HG03060 (cell line): ENCODE results near the gene IGSF21.

Experiments used
- ATAC-seq: cut with Tn5 transposase; IDR thresholded peaks from one replicate; pipeline ENCODE4 v1.9.1; 2021; ENCODE audit warnings: low read depth, moderate number of reproducible peaks; ENCODE audit not compliant: unreplicated experiment

Gene IGSF21

DNA sequence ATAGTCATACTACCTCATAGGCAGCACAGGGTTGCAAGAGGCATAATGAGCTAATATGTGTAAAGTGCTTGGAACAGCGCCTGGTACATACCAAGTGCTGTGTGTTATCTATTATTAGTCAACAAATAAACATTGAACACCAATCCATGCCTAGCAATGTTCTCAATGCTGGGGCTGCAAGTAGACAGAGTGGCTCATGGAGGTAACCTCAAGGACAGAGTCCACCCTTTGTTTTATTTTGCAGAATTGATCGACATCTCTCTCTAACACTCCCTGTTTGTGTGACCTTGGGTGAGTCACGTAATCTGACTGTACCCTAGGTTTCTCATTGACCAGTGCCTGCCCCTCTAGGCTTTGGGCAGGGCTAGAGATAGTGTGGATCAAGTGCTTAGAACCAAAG, 209.2 kb downstream of the IGSF21 start:
- no peak for ATAC-seq

DNA sequence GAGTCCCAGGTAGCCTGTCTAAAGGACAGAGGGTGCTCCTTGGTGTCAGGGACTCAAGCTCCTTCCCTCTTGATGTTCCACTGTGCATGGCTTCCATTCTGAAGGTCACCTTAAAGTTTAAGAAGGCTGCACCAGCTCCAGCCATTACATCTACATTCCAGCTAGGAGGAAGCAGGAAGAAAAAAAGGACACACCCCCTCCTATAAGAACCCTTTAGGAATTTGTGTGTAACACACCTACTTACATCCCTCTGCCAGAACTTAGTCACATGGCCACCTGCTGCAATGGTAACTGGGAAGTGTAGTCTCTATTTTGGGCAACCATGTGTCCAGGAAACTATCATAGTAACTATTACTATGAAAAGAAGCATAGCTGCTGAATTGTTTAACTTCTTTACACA, 211.5 kb downstream of the IGSF21 start:
- ATAC-seq, result no peak

DNA sequence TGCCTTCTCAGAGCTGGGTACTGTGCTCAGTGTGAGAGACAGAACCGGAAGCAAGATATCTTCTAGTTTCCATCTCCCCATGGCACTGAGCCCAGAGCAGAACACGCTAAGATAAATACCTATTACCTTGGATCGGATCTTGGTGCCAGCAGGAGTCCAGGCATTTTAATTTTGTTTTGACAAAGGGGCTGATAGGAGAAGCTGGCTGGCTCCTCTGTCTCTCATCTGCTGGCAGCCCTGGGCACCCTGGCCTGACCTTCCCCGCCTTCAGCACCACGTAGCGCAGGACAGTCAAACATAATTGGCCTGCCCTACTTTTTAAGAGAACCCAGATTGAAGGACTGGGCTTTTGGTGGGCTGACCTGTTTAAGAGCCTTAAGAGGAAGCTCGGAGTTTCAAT, 212.5 kb downstream of the IGSF21 start:
- no peak for ATAC-seq

DNA sequence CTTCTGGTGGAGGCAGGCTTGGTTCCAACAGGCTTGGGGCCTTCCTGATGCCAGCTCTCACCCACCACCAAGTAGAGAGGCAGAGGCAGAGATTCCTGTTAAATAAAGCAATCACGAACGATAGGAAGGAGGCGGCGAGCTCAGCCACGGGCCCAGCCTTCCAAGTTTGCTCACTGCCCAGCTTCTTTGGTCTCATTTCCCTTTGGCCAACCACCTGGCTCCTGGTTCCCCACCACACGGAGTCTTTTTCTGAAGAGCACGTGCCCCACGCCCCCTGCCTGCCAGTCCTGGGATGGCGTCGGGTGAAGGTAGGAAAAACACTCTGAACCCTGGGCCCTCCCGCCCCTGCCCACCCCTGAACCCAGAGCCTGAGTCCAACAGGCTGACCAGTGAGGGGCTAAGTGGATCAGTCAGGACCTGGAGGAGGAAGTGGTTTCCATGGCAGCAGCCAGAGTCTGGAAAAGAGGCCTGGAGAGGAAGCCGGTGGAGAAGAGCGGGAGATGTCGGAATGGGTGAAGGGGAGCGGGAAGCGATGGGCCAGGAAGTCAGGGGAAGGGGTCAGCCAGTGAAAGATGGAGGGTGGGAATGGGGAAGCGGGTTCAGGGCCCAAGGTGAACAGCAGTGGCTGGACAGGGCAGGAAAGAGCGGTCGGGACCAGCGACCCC, 214.9 kb downstream of the IGSF21 start:
- no peak for ATAC-seq

DNA sequence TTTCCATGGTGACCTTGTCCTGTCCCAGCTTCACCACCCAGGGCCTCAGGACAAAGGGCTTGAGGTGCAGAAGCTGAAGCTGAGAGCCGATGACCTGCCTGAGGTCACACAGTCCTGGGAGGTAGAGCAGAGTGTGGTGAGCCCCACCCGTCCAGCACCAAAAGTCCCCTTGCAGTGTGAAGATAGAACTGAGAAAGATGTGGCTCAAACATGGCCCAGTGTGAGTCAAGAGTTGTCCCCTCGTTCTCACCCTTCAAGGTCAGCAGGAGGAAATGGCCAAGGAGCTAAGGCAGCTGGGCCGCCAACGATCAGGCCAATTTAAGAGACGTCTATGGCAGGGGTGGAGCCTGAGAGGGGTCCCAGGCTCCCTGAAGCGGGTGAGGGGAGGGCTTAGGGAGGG, 215.7 kb downstream of the IGSF21 start:
- no peak for ATAC-seq

DNA sequence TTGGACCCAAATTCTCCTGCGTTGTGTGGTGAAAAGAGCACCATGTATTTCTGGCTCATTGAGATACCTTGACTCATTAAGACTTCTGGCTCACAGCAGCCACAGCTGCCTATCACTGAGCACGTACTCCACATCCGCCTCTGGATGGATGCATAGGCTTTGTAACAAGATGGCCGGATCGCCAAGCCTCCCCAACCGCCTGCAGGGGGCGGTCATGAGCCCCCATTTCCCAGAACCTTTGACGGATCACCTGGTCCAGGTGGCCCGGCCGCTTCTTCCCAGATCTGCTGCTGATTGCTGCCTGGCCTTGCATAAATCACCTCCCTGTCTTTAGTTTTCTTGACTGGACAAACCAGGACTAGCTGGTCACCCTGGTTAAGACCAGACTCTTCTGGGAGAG, 216.6 kb downstream of the IGSF21 start:
- no peak for ATAC-seq

DNA sequence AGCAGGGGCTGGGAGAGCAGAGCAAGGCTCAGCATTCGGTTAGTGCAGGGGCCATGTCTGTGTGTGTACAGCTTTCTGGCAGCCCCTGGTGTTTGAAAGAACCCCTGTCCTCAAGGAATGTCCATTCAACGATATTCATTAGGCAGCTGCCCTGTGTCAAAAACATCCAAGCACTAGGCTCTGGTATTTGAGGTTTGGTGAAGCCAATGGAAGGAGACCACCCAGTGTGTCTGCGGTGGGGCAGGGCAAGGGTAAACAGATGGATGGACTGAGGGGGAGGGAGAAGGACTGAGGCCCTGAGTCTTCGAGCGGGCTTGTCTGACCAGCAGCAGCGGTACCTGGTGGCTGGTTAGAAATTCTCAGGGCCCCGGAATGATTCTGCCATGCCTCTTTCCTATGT, 217.5 kb downstream of the IGSF21 start:
- no peak for ATAC-seq

DNA sequence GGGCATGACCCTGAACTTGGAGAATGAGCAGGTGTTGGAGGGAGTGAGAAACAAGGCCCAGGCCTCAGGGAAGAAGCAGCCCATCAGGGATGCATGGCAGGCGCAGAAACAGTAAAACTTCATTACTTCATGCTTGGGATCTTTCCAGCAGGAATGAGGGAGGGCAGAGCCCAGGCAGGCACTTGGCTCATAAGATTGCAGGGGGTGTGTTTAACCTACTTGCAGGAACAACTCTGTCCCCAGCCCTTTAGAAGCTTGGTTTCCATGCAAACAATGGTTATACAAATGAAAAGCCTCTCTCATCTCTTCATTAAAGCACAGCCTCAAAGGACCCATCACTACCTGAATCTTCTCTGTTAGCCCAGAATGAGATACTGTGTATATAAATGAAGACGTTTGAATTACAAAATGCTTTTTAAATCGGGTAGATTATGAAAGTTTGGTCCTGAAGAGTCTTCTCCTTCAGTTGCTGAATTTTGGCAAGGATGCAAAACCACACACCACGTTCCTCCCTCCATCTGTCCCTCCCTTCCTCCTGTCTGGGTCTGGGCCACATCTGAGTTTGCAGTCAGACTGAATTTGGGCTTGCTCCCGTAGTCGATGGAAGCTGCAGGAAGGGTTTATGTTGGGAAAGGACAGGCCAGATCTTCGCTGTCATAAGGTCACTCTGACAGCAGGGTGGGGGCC, 218.8 kb downstream of the IGSF21 start:
- no peak for ATAC-seq

DNA sequence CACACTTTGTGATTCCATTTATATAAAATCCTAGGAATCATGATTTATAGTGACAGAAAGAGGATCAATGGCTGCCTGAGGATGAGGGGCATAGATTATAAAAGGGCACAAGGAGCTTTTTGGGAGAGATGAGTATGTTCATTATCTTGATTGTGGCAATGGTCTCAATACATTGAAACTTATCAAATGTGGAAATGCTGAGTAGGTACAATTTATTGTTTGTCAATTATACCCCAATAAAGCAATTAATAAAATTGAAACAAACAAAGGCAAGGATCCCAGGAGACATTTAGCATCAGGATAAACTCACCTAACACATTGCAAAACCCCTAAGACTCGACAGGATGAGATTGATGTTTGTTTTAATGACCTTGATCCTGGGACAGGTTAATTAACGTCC, 220.1 kb downstream of the IGSF21 start:
- ATAC-seq, result no peak

DNA sequence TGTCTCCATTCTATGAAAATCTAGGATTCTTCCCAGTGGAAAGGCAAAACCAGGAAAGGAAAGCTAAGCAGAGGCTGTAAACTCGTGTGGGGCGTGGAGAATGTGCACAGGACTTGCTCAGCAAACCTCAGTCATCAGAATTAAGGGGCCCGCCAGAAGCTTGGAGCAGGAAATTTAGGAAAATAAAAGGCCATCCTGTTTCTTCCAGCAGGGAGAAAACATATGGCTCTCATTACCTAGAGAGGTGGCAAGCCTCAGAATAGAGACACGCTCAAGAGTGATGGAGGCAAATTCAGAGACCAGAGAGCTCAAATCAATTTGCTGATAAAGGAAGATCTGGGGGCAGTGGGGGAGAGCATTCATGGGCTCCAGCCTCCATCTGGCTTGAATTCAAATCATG, 221.2 kb downstream of the IGSF21 start:
- ATAC-seq, result no peak

DNA sequence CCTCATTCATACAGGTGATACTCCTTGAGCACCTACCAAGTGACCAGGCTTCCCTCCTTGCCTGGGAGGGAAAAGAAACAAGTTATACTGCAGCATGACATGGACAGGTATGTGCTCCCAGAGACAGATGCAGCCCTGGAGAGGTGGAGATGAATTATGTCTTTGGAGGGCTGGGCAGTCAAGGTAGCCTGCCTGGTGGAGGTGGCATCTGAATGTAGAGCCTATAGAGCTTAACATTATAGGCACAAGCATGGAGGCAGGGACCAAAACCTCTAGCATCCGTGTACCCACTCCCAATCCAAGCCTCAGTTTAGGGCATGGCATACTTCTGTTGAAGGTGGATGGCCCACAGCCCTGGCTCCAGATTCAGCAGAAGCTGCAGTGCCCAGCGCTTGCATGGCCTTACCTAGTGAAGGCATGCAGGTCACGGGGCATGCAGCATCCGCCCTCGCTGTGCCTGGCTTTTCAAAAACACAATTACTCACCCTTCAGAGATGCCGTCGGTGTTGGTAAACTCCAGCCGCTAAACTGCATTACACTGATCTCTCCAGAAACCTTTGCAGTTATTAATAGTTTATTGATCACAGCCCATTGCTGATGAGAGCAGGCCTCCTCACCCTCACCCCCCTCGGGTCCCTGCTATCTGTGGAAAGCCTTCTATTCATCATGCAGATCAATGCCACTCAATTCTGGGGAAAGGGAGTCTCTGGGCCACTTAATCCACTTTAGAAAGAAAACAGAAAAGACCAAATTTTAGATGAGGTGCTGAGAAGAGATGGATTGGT, 222.1 kb downstream of the IGSF21 start:
- ATAC-seq, result no peak

DNA sequence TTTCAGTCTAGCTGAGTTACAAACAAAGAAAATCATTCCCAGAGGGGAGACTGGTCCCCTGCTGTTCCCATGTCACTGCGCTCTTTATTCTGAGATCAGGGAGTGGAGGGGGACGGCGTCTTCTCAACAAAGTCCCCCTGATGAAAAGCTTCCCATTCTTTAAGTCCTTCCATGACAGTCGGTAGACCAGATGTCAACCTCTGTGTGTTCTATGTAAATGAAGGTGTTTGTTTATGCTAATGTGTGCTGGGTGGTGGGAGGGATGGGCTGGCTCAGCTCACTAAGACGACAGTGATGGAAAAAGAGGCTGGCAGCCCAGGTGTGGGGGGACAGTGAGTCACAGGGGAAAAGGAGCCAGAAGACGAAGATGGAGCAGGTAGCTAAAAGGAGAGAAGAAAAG, 225.0 kb downstream of the IGSF21 start:
- no peak for ATAC-seq

DNA sequence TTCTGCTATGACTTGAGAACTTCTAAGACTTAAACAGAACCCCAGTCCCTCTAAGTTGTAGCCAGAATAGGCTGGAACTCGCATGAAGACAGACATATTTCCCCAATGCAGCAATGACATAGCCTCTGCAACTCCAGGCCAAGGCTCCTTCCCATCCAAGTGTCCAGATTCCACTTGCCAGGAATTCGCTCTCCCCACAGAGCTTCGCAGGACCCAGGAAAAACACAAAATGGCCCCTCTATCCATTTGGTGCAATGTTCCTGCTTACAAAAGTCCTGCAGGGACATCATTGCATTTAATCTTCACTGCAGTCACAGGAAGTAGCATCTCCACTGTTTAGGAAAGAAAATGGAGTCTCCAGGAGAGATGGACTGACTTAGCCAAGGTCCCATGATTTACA, 225.6 kb downstream of the IGSF21 start:
- ATAC-seq, result no peak

DNA sequence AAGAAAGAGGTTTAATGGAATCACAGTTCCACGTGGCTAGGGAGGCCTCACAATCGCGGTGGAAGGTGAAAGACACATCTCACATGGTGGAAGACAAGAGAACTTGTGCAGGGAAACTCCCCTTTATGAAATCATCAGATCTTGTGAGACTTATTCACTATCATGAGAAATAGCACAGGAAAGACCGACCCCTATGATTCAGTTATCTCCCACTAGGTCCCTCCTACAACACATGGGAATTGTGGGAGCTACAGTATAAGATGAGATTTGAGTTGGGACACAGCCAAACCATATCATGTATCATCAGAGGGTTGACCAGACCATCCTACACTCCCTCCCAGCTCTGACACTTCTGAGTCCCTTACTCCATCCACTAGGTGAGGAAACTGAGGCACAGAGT, 229.2 kb downstream of the IGSF21 start:
- no peak for ATAC-seq

DNA sequence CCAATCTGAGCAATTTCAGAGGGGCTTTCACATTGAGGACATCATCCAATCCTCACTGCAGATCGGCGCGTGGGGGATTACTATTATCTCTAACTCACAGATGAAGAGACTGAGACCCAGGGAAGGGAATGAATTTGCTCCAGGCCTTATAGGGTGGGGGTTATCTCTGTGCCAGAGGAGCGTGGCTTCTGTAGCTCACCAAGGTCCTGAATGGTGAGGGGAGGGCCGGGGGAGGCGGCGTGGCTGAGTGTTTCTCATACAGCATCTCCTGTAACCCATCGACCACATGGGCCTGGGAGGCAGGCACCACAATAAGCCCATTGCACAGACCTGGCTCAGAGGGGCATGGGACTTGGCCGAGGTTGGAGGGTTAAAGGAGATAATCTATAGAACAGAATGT, 230.2 kb downstream of the IGSF21 start:
- no peak for ATAC-seq

DNA sequence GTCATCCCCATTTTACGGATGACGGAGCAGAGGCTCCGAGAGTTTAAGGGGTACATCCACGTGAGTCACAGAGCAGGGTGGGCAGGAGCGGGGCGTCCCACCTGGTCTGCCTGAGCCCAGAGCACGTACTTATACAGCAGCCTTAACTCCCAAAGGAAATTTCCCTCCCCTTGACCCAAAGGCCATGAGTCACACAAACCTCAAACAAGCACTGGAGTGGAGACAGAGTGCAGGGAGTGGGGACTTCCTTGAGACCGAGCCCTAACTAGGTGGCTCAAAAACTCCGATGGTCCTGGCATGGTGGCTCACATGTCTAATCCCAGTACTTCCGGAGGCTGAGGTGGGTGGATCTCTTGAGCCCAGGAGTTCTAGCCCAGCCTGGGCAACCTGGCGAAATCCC, 231.6 kb downstream of the IGSF21 start:
- no peak for ATAC-seq

DNA sequence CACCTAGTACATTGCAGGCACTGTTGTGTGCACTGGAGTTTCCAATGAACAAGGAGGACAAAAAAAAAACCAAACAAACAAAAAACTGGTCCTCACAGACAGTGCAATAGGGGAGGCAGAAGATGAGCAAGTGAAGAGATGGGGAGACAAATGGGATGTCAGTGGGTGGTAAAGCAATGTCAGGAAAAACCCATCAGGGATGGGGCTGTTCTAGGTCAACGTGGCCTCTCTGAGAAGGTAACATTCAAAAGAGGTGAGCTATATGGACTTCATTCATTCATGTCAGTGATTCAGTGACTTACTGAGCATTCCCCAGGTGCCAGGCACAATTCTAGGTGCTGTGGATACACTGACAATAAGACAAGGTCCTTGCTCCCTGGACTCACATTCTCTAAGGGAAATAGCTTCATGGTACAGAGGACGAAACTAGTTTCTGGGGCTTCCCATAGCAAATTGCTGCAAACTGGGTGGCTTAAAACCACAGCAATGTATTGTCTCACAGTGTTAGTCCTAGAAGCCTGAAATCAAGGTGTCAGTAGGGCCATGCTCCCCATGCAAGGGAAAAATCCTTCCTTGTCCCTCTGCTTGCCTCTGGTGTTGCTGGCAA, 232.7 kb downstream of the IGSF21 start:
- no peak for ATAC-seq

DNA sequence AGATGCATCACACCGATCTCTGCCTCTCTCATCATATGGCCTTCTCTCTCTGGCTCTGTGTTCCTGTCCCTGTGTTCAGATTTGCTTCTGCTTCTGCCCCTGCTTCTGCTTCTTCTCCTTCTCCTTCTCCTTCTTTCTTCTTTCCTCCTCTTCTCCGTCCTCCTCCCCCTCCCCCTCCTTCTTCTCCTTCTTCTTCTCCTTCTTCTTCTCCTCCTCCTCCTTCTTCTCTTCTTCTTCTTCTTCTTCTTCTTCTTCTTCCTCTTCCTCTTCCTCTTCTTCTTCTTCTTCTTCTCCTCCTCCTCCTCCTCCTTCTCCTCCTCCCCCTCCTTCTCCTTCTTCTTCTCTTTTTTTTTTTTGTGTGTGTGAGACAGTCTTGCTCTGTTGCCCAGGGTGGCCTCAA, 233.2 kb downstream of the IGSF21 start:
- no peak for ATAC-seq

DNA sequence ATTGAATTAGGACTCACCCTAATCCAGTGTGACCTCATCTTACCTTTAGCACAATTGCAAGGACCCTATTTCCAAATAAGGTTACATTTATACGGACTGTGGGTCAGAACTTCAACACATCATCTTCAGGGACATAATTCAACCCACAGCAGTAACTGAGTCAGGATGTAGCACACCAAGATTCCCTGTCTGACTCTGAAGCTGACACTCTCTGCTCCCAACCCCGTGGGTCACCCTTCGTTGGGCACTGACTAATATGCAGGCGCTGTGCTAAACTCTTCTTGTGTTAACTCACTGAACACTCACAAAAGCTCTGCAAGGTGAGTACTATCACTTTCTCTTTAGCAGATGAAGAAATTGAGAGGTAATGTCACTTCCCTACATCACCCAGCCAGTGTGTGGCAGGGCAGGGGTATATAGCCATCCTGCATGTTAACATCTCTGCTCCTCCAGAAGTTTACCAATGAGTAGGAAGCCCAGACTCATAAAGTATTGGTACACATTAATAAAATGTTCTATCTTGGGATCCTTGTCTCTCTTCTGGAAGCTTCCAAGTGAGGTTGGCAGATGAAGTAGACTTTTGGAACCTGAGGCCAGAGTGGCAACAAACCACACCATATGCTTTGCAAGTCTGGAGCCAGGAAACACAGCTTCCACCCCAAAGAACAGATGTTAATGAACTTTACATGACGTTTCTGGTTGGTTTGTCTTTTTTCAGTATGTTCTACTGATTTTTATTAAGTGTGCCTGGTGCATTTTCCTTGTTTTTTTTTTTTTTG, 233.9 kb downstream of the IGSF21 start:
- no peak for ATAC-seq

DNA sequence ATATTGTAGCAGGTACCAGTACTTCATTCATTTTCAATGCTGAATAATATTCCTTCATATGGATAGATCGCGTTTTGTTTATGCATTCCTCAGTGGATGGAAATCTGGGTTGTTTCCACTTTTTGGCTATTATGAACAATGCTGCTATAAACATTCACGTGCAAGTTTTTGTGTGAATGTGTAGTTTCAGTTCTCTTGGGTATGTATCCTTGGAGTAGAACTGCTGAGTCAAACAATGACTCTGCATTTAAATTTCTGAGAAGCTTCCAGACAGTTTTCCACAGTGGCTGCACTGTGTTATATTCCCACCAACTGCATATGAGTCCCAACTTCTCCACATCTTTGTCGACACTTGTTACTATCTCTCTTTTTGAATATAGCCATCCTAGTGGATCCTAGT, 235.1 kb downstream of the IGSF21 start:
- no peak for ATAC-seq

DNA sequence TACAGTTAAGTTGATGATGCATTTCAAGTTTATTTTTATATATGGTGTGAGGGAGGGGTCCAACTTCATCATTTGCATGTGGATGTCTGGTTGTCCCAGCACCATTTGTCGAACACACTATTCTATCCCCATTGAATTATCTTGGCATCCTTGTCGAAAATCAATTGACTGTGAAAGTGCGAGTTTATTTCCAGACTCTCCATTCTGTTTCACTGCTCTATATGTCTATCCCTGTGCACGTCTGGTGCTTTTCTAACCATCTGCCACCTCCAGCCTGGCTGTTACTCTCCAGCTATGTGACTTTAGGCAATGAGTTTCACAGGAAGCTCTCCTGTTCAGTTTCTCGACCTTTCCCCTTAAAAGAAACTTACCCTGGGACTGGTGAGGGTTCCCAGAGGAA, 236.0 kb downstream of the IGSF21 start:
- no peak for ATAC-seq
